OCI-LY1 (cell line): ENCODE measurements around the gene TBL1X.

Experiments used
- H2AFZ ChIP-seq: fragments of 200-600 bp; sonication (generic), shearing (Covaris generic); 2 replicates; pipeline ENCODE4 v1.6.0; 2014; ENCODE audit warnings: antibody characterized with exemption, mild to moderate bottlenecking, low read length
- H3F3A ChIP-seq: fragments of 200-600 bp; sonication (generic), shearing (Covaris generic); 2 replicates; pipeline ENCODE4 v1.6.0; 2014; ENCODE audit warnings: mild to moderate bottlenecking, antibody characterized with exemption, low read length, moderate library complexity; ENCODE audit not compliant: insufficient read depth
- H3K27ac ChIP-seq: fragments of 200-600 bp; sonication (generic); 2 replicates; pipeline ENCODE4 v1.5.1; 2014; ENCODE audit warnings: low read length, mixed run types, mild to moderate bottlenecking, low read depth; ENCODE audit not compliant: poor library complexity, severe bottlenecking
- H3K27me3 ChIP-seq: fragments of 200-600 bp; sonication (generic); 2 replicates; pipeline ENCODE4 v1.6.0; 2014; ENCODE audit warnings: antibody characterized with exemption, mild to moderate bottlenecking, low read length, moderate library complexity; ENCODE audit not compliant: insufficient read depth
- H3K36me3 ChIP-seq: fragments of 200-600 bp; sonication (generic); 2 replicates; pipeline ENCODE4 v1.6.1; 2014; ENCODE audit warnings: mild to moderate bottlenecking, antibody characterized with exemption, low read length, moderate library complexity, mixed read lengths; ENCODE audit not compliant: insufficient read depth
- H3K4me1 ChIP-seq: fragments of 200-600 bp; sonication (generic); 2 replicates; pipeline ENCODE4 v1.5.1; 2014; ENCODE audit warnings: mild to moderate bottlenecking, low read length, moderate library complexity; ENCODE audit not compliant: insufficient read depth, severe bottlenecking
- H3K4me2 ChIP-seq: fragments of 200-600 bp; sonication (generic), shearing (Covaris generic); 2 replicates; pipeline ENCODE4 v1.6.1; 2014; ENCODE audit warnings: low read length
- H3K4me3 ChIP-seq: fragments of 200-600 bp; sonication (generic); 2 replicates; pipeline ENCODE4 v1.5.1; 2014; ENCODE audit warnings: low read length, low read depth, mild to moderate bottlenecking, mixed read lengths; ENCODE audit not compliant: poor library complexity, severe bottlenecking
- H3K79me2 ChIP-seq: fragments of 200-600 bp; shearing (Covaris generic); 2 replicates; pipeline ENCODE4 v1.6.1; 2016; ENCODE audit warnings: mixed run types, low read length, mixed read lengths; ENCODE audit not compliant: insufficient read depth
- H3K9ac ChIP-seq: fragments of 200-600 bp; sonication (generic), shearing (Covaris generic); 2 replicates; pipeline ENCODE4 v1.6.1; 2014; ENCODE audit warnings: mild to moderate bottlenecking, low read length, mixed read lengths
- H3K9me2 ChIP-seq: fragments of 200-600 bp; sonication (generic), shearing (Covaris generic); 2 replicates; pipeline ENCODE4 v1.6.1; 2014; ENCODE audit warnings: low read depth, mild to moderate bottlenecking, low read length, mixed read lengths
- H3K9me3 ChIP-seq: fragments of 200-600 bp; shearing (Covaris generic); 2 replicates; pipeline ENCODE4 v1.6.1; 2014; ENCODE audit warnings: low read length, mixed read lengths
- H4K20me1 ChIP-seq: fragments of 200-600 bp; sonication (generic), shearing (Covaris generic); 2 replicates; pipeline ENCODE4 v1.6.0; 2016; ENCODE audit warnings: mild to moderate bottlenecking, low read length; ENCODE audit not compliant: insufficient read depth
- EZH2 ChIP-seq: fragments of 200-600 bp; sonication (generic), shearing (Covaris generic); IDR thresholded peaks from 2 replicates; pipeline ENCODE4 v1.8.0; 2017; ENCODE audit warnings: borderline replicate concordance, mixed run types, mild to moderate bottlenecking, antibody characterized with exemption, low read length, moderate library complexity, mixed read lengths
- TF ChIP-seq, protein P1 (sequence below): fragments of 200-600 bp; sonication (generic), shearing (Covaris generic); IDR thresholded peaks from 2 replicates; pipeline ENCODE4 v1.5.1; 2017; ENCODE audit warnings: mild to moderate bottlenecking, antibody characterized with exemption, low read length, moderate library complexity, mixed read lengths

Gene TBL1X

GRCh38 chrX:9707306-9708033, 242.6 kb downstream of the TBL1X start:
- Histone ChIP-seq H3K9ac (no peak overlapping the region), H3K9me2 (no peaks in the 10 kb centered on the region), H3K27ac (no peak overlapping the region), H3F3A (no peaks in the 10 kb centered on the region), H3K79me2 (no peaks in the 10 kb centered on the region), H4K20me1 (no peaks in the 10 kb centered on the region), H3K27me3 (no peaks in the 10 kb centered on the region), H3K36me3 (peaks cover 34% of the 10 kb centered on the region), H3K4me1 (peaks cover 15% of the 10 kb centered on the region), H3K9me3 (no peaks in the 10 kb centered on the region), H3K4me2 (no peak overlapping the region), H2AFZ (no peak overlapping the region), H3K4me3 (no peak overlapping the region)
- TF ChIP-seq, protein P1, sequence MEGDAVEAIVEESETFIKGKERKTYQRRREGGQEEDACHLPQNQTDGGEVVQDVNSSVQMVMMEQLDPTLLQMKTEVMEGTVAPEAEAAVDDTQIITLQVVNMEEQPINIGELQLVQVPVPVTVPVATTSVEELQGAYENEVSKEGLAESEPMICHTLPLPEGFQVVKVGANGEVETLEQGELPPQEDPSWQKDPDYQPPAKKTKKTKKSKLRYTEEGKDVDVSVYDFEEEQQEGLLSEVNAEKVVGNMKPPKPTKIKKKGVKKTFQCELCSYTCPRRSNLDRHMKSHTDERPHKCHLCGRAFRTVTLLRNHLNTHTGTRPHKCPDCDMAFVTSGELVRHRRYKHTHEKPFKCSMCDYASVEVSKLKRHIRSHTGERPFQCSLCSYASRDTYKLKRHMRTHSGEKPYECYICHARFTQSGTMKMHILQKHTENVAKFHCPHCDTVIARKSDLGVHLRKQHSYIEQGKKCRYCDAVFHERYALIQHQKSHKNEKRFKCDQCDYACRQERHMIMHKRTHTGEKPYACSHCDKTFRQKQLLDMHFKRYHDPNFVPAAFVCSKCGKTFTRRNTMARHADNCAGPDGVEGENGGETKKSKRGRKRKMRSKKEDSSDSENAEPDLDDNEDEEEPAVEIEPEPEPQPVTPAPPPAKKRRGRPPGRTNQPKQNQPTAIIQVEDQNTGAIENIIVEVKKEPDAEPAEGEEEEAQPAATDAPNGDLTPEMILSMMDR = no peak
- TF ChIP-seq EZH2 = no peak

DNA sequence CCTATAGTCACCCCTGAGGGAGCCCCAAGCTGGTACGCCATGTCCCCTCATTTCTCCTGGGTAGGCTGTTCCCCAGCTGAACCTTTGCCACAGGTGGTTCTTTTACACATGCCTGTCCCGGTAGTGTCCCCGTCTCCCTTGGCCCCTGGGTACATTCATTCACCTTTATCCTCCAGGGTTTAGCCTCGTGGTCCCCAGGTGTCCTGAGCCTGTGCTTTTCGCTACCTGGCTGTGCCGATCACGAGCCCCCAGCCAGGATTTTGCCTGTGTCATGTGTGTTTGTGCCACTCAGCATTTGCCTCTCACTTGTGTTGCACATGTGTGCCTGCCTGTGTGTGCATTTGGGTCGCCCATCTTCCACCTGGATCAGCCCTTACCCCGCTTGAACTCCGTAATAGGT, 243.2 kb downstream of the TBL1X start:
- Histone ChIP-seq H3K36me3 (peaks cover 41% of the 10 kb centered on the region), H4K20me1 (no peaks in the 10 kb centered on the region), H2AFZ (no peak overlapping the region), H3K9me3 (no peaks in the 10 kb centered on the region), H3K27me3 (no peaks in the 10 kb centered on the region), H3K79me2 (no peaks in the 10 kb centered on the region), H3K4me2 (no peak overlapping the region), H3F3A (no peaks in the 10 kb centered on the region), H3K9ac (no peak overlapping the region), H3K4me3 (no peak overlapping the region), H3K9me2 (no peaks in the 10 kb centered on the region), H3K4me1 (peaks cover 15% of the 10 kb centered on the region), H3K27ac (no peak overlapping the region)
- TF ChIP-seq EZH2 = no peak
- TF ChIP-seq, protein P1 = no peak

- no peaks in the 10 kb centered on the region for H3K9me3 ChIP-seq
- peak overlapping the region; percentile 73 for H3K27ac ChIP-seq
- H2AFZ ChIP-seq = no peak overlapping the region
- no peak overlapping the region; the same call in 1 of the 2 replicates for H3K4me2 ChIP-seq
- H3K79me2 ChIP-seq = no peaks in the 10 kb centered on the region
- H3F3A ChIP-seq = no peaks in the 10 kb centered on the region
- H3K9ac ChIP-seq = no peak overlapping the region
- H3K4me1 ChIP-seq = peaks cover 15% of the 10 kb centered on the region
- no peak for TF ChIP-seq EZH2
- TF ChIP-seq, protein P1 = peak; percentile 62
- no peaks in the 10 kb centered on the region for H3K27me3 ChIP-seq
- no peaks in the 10 kb centered on the region for H3K9me2 ChIP-seq
- H4K20me1 ChIP-seq = no peaks in the 10 kb centered on the region
- no peak overlapping the region for H3K4me3 ChIP-seq
- peaks cover 49% of the 10 kb centered on the region for H3K36me3 ChIP-seq
These were observed 244.2 kb downstream of the TBL1X start for GRCh38 chrX:9708923-9709553.
